ENCODE data around the gene CELF5.

- TF ChIP-seq POLR2A (IDR thresholded peaks at IDR 0.05; ENCODE audit: low read depth, low read length) = no peak
- TF ChIP-seq POLR2AphosphoS5 (IDR thresholded peaks at IDR 0.05; ENCODE audit: low read depth, low read length) = no peak
- TF ChIP-seq TAF1 (IDR thresholded peaks at IDR 0.05; ENCODE audit: borderline replicate concordance, low read depth, low read length) = no peak
Measured at GRCh38 chr19:3333662-3334061, 109.2 kb downstream of the CELF5 start.
